Spleen (tissue), 11 donors: ENCODE data around the gene AHRR. TPM values are rescaled to one million over a fixed set of nuclear protein-coding genes. Genes with fewer than 3 reads are reported as not detected.

Experiments used
- DNase-seq: peaks from one replicate; pipeline ENCODE4 v3.0.0-alpha.2; 2020
- H3K27ac ChIP-seq, 8 donors: fragments of 200-600 bp; sonication (generic) in 7 of 8; 1 replicate in 4 of 8; 2 replicates in 4 of 8; pipeline versions ENCODE4 v1.5.0 to v1.8.0; 2016 to 2021; ENCODE audit warnings: inconsistent platforms in 4 of 8, mild to moderate bottlenecking in 4 of 8, moderate library complexity in 1 of 8
- H3K27me3 ChIP-seq, 7 donors: fragments of 200-600 bp; sonication (generic) in 6 of 7; replicated peaks in 1 of 7; 1 replicate in 4 of 7; 2 replicates in 3 of 7; pipeline versions ENCODE4 v1.5.0 to v1.8.0; 2016 to 2021; ENCODE audit warnings: inconsistent platforms in 3 of 7, mild to moderate bottlenecking in 1 of 7
- H3K36me3 ChIP-seq, 6 donors: fragments of 200-600 bp; sonication (generic) in 5 of 6; 1 replicate in 4 of 6; 2 replicates in 2 of 6; pipeline versions ENCODE4 v1.5.0 to v1.8.0; 2016 to 2021; ENCODE audit warnings: inconsistent platforms in 2 of 6
- H3K4me1 ChIP-seq, 6 donors: fragments of 200-600 bp; sonication (generic) in 5 of 6; 1 replicate in 3 of 6; 2 replicates in 3 of 6; pipeline versions ENCODE4 v1.5.0 to v1.8.0; 2016 to 2021; ENCODE audit warnings: inconsistent platforms in 3 of 6
- H3K4me3 ChIP-seq, 8 donors: fragments of 200-600 bp; sonication (generic) in 7 of 8; 1 replicate in 4 of 8; 2 replicates in 4 of 8; pipeline versions ENCODE4 v1.5.0 to v1.8.0; 2016 to 2021; ENCODE audit warnings: inconsistent platforms in 4 of 8, mild to moderate bottlenecking in 4 of 8, moderate library complexity in 2 of 8
- H3K9me3 ChIP-seq, 8 donors: fragments of 200-600 bp; sonication (generic) in 7 of 8; 1 replicate in 4 of 8; 2 replicates in 4 of 8; pipeline versions ENCODE4 v1.5.0 to v1.8.0; 2016 to 2021; ENCODE audit warnings: inconsistent platforms in 4 of 8
- POLR2A ChIP-seq, 3 donors: fragments of 450-650 bp; IDR thresholded peaks; one replicate each; pipeline ENCODE4 v1.5.1; 2017; ENCODE audit warnings: antibody characterized with exemption in 3 of 3, mild to moderate bottlenecking in 1 of 3
- POLR2AphosphoS5 ChIP-seq, 3 donors: sonication (generic); formaldehyde crosslinking; IDR thresholded peaks; one replicate each; pipeline ENCODE4 v1.5.1; 2017; ENCODE audit warnings: antibody characterized with exemption in 3 of 3
- WGBS, 5 donors: extraction: QIAGEN DNeasy Blood & Tissue Kit in 3 of 5; methylation state at CpG; one replicate each; pipeline versions ENCODE4 v1.1.5 to v1.1.7; 2013 to 2018; 5-methylcytosine and 5-hydroxymethylcytosine counted together
- intact Hi-C: fragments of 100-400 bp; cut with DNase I; formaldehyde crosslinking; loops from one replicate; pipeline ENCODE4 v1.15.0; 2023; ENCODE audit warnings: low total_unique reads
- polyA plus RNA-seq, 3 donors: library from polyadenylated mRNA; stranded (reverse); fragments of 200-250 nt; gene quantifications; one replicate each; pipeline ENCODE4 v1.2.1, GENCODE V29; 2013
- total RNA-seq, 7 donors: library from RNA; depleted of rRNA in 3 of 7; stranded (reverse); fragments of >200 nt in 3 of 7; fragmentation: NEBNext Ultra II Directional in 4 of 7; extraction: Animal tissue kit (Norgen Biotek cat#: 25700) in 4 of 7; gene quantifications; one replicate each; pipeline versions ENCODE4 v1.1.0 to v1.2.1, GENCODE V29; 2016 to 2021
- TF ChIP-seq, protein P1 (sequence below), 11 experiments: fragments of 200-600 bp in 7 of 11; fragments of 450-650 bp in 4 of 11; sonication (generic) in 4 of 11; IDR thresholded peaks in 8 of 11; conservative IDR thresholded peaks in 3 of 11; 1 replicate in 7 of 11; 2 replicates in 4 of 11; pipeline versions ENCODE4 v1.4.0 to v1.8.0; 2016 to 2021; ENCODE audit warnings: antibody characterized with exemption in 11 of 11, inconsistent platforms in 4 of 11, mild to moderate bottlenecking in 1 of 11
- donor health status: healthy with polysubstance abuse.
- donor health status: DM: no; HTN: no; CAD: no; lungs with moderate emphysema.
- donor health status: DM: no; HTN: no; CAD: no.
- donor health status: Bipolar disorder and iron deficiency.
- donor health status: healthy.
- donor health status: DM: no; HTN: no; CAD: no.
- donor health status: DM: yes; HTN: yes; CAD: no.

AHRR gene
- total and polyA plus RNA-seq, 10 donors, result 0.96 to 28.5 (median 13.2) TPM

DNA sequence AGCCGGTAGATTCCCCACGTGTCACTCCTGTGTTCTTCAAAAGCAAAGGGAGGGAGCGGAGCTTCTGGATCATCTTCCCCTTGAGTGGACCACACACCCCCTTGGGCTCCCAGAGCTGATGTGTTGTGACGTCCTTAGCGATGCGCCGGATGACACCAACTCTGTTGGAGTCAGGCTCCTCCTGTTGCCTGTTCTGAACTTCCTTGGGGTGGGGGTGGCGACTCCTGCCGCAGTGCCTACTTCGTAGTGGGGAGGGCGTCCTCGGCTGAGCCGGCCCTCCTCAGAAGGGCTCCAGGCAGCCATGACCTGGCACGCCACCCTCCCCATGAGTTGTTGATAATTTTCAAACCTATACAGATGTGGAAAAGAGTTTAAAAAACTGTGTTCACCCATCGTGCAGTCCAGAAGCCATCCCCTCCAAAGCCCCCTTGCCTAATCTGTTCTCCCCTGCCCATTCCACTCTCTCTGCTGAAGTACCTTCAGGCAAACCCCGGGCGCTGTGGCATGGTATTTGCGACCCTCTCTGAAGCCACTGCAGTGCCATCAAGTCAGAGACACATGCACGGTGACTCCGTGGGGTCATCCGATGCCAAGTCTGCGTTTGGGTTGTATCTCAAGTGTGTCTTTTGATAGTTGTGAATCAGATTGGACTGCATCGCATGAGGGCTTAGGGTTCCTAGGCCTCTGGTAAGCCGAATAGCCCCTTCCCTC, 138.2 kb downstream of the AHRR start:
- DNase-seq, result peak; percentile 69
- peak in 1 of 3 donors; percentile 33 for TF ChIP-seq POLR2AphosphoS5 (IDR thresholded peaks at IDR 0.05)
- TF ChIP-seq, protein P1, sequence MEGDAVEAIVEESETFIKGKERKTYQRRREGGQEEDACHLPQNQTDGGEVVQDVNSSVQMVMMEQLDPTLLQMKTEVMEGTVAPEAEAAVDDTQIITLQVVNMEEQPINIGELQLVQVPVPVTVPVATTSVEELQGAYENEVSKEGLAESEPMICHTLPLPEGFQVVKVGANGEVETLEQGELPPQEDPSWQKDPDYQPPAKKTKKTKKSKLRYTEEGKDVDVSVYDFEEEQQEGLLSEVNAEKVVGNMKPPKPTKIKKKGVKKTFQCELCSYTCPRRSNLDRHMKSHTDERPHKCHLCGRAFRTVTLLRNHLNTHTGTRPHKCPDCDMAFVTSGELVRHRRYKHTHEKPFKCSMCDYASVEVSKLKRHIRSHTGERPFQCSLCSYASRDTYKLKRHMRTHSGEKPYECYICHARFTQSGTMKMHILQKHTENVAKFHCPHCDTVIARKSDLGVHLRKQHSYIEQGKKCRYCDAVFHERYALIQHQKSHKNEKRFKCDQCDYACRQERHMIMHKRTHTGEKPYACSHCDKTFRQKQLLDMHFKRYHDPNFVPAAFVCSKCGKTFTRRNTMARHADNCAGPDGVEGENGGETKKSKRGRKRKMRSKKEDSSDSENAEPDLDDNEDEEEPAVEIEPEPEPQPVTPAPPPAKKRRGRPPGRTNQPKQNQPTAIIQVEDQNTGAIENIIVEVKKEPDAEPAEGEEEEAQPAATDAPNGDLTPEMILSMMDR (IDR thresholded peaks at IDR 0.05 in 8 of 11, conservative IDR thresholded peaks at IDR 0.05 in 3 of 11), result no peak
- peaks cover 0 to 100% (median 84%) of the 10 kb centered on the region in 6 donors for H3K36me3 ChIP-seq

DNA sequence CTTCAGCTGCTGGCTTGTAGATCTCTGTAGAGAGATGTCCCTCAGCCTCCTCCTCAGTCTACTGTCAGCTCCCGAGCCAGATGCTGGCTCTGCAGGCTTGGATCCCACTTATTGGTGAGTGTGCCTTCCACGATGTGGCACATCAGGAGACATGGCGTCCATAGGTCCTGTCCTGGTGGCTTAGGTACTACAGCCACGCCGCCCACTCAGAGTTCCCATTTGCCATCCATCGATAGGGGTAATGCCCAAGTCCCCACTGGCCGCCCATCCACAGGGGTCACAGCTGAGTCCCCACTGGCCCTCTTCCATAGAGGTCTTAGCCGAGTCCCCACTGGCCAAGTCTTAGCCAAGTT, 138.7 kb downstream of the AHRR start:
- no peaks in the 10 kb centered on the region for H3K9me3 ChIP-seq
- no peak overlapping the region for H3K27ac ChIP-seq
- H3K36me3 ChIP-seq, result peaks cover 0 to 100% (median 84%) of the 10 kb centered on the region in 6 donors
- TF ChIP-seq POLR2A (IDR thresholded peaks at IDR 0.05) (no peak), POLR2AphosphoS5 (IDR thresholded peaks at IDR 0.05) (no peak)
- TF ChIP-seq, protein P1 (IDR thresholded peaks at IDR 0.05 in 8 of 11, conservative IDR thresholded peaks at IDR 0.05 in 3 of 11), result no peak
- H3K27me3 ChIP-seq, result no peaks in the 10 kb centered on the region
- H3K4me3 ChIP-seq, result no peak overlapping the region
- peaks cover 0 to 24% (median 8%) of the 10 kb centered on the region in 6 donors for H3K4me1 ChIP-seq
- intact Hi-C loops, result no loop called here
- peak; percentile 70 for DNase-seq
- WGBS, 5 donors, result 94 to 99% (median 97%) methylated on average over 6 to 8 of the region's 8 CpGs

More for the DNA sequence above, 138.2 kb downstream of the AHRR start:
- H3K9me3 ChIP-seq, result no peaks in the 10 kb centered on the region
- 92 to 98% (median 97%) methylated on average over 24 of the region's 24 CpGs for WGBS, 5 donors
- H3K27ac ChIP-seq, result no peak overlapping the region
- intact Hi-C loops, result no loop called here
- no peak overlapping the region for H3K4me3 ChIP-seq
- no peaks in the 10 kb centered on the region for H3K27me3 ChIP-seq
- H3K4me1 ChIP-seq, result peaks cover 0 to 22% (median 7%) of the 10 kb centered on the region in 6 donors

DNA sequence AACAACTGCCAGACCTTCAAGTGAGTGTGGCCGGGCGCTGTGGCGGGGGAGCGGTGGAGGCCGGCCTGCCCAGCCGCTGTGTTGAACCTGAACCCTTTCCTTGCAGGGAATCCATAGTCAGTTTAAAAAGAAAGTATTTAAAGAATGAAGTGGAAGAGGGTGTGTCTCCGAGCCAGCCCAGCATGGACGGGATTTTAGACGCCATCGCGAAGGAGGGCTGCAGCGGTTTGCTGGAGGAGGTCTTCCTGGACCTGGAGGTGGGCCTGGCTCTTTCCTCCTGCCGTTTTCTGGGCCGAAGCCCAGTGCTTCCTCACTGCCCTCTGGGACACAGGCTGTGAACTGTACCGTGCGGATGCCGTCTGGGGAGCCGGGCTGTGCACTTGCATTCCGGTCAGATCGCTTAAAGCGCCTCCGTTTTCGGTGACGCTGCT, 140.6 kb downstream of the AHRR start:
- Histone ChIP-seq H3K9me3 (no peaks in the 10 kb centered on the region), H3K27me3 (no peaks in the 10 kb centered on the region), H3K36me3 (peaks cover 0 to 100% (median 86%) of the 10 kb centered on the region in 6 donors), H3K4me3 (no peak overlapping the region), H3K27ac (no peak overlapping the region), H3K4me1 (peaks cover 0 to 28% (median 8%) of the 10 kb centered on the region in 6 donors)
- intact Hi-C loops, result no loop called here
- WGBS, 5 donors, result 95 to 99% (median 96%) methylated on average over 24 of the region's 24 CpGs
- peak; percentile 59 for DNase-seq
- TF ChIP-seq, protein P1 (IDR thresholded peaks at IDR 0.05 in 8 of 11, conservative IDR thresholded peaks at IDR 0.05 in 3 of 11), result no peak
- TF ChIP-seq POLR2A (IDR thresholded peaks at IDR 0.05) (no peak), POLR2AphosphoS5 (IDR thresholded peaks at IDR 0.05) (peak in 1 of 3 donors; percentile 33)

- WGBS, 5 donors, result 78 to 89% (median 82%) methylated on average over 7 of the region's 7 CpGs
- Histone ChIP-seq H3K9me3 (no peaks in the 10 kb centered on the region), H3K27ac (peak overlapping the region in 4 of 8 donors; percentile 38 to 64 (median 46)), H3K27me3 (no peaks in the 10 kb centered on the region), H3K36me3 (peaks cover 0 to 91% (median 76%) of the 10 kb centered on the region in 6 donors), H3K4me3 (no peak overlapping the region), H3K4me1 (peaks cover 0 to 28% (median 8%) of the 10 kb centered on the region in 6 donors)
- peak; percentile 64 for DNase-seq
- intact Hi-C loops, result no loop called here
- TF ChIP-seq, protein P1 (IDR thresholded peaks at IDR 0.05 in 8 of 11, conservative IDR thresholded peaks at IDR 0.05 in 3 of 11), result no peak
- TF ChIP-seq POLR2A (IDR thresholded peaks at IDR 0.05) (no peak), POLR2AphosphoS5 (IDR thresholded peaks at IDR 0.05) (no peak)
These were observed 141.8 kb downstream of the AHRR start for GRCh38 chr5:463301-463700.
